Body of pancreas (tissue), 4 donors: ENCODE measurements around the gene IL1RAPL1. TPM values are rescaled to one million over a fixed set of nuclear protein-coding genes. Genes with fewer than 3 reads are reported as not detected.

Experiments used
- ATAC-seq: fragments of 150-250 bp; one replicate; pipeline ENCODE4 v1.9.1; 2016
- DNase-seq, 4 donors: peaks; one replicate each; pipeline ENCODE4 v3.0.0-alpha.2; 2019
- H3K27ac ChIP-seq, 4 donors: fragments of 200-600 bp; sonication (generic); 1 replicate in 3 of 4; 2 replicates in 1 of 4; pipeline versions ENCODE4 v1.5.1 to v1.6.1; 2016 to 2019; ENCODE audit warnings: mild to moderate bottlenecking in 1 of 4, mixed read lengths in 1 of 4, moderate library complexity in 1 of 4
- H3K27me3 ChIP-seq, 2 donors: fragments of 200-600 bp; sonication (generic); one replicate each; pipeline ENCODE4 v1.6.0; 2016; ENCODE audit warnings: mild to moderate bottlenecking in 1 of 2
- H3K36me3 ChIP-seq, 2 donors: fragments of 200-600 bp; sonication (generic); replicated peaks in 1 of 2; 2 replicates each; pipeline ENCODE4 v1.5.1; 2016; ENCODE audit warnings: low read depth in 2 of 2; ENCODE audit not compliant: insufficient read depth in 1 of 2
- H3K4me1 ChIP-seq: fragments of 200-600 bp; sonication (generic); one replicate; pipeline ENCODE4 v1.6.0; 2016
- H3K4me3 ChIP-seq, 2 donors: fragments of 200-600 bp; sonication (generic); 1 replicate in 1 of 2; 2 replicates in 1 of 2; pipeline ENCODE4 v1.5.1; 2016 to 2019
- H3K9me3 ChIP-seq, 3 donors: fragments of 200-600 bp; sonication (generic); 1 replicate in 2 of 3; 2 replicates in 1 of 3; pipeline ENCODE4 v1.5.1; 2016
- CTCF ChIP-seq, 7 experiments: fragments of 450-650 bp in 4 of 7; fragments of 200-600 bp in 3 of 7; sonication (generic) in 3 of 7; IDR thresholded peaks; one replicate each; pipeline ENCODE4 v1.5.1; 2016 to 2019; ENCODE audit warnings: antibody characterized with exemption in 7 of 7
- POLR2A ChIP-seq, 3 donors: fragments of 450-650 bp; IDR thresholded peaks; one replicate each; pipeline ENCODE4 v1.6.1; 2016; ENCODE audit warnings: antibody characterized with exemption in 3 of 3, mild to moderate bottlenecking in 2 of 3
- WGBS, 2 donors: methylation state at CpG; one replicate each; pipeline ENCODE4 v1.1.5; 2017; 5-methylcytosine and 5-hydroxymethylcytosine counted together
- intact Hi-C: fragments of 100-400 bp; cut with DNase I; formaldehyde crosslinking; loops from one replicate; pipeline ENCODE4 v1.15.1; 2023
- total RNA-seq, 2 donors: library from RNA; depleted of rRNA; stranded (reverse); fragments of >200 nt; gene quantifications; one replicate each; pipeline ENCODE4 v1.1.0, GENCODE V29; 2016

Gene IL1RAPL1
- total RNA-seq, 2 donors from 2014 or later: 0.26 TPM; not detected in 1

GRCh38 chrX:29870608-29871007 lies 1283.4 kb downstream of the IL1RAPL1 start:
- intact Hi-C loops: no loop called here
- Histone ChIP-seq H3K9me3 (no peaks in the 10 kb centered on the region), H3K27me3 (no peaks in the 10 kb centered on the region), H3K27ac (no peak overlapping the region), H3K36me3 (no peaks in the 10 kb centered on the region), H3K4me3 (no peak overlapping the region), H3K4me1 (no peaks in the 10 kb centered on the region)
- ATAC-seq (no peak), DNase-seq (no peak)
- 53 to 61% methylated on average over 3 of the region's 3 CpGs for WGBS, 2 donors
- TF ChIP-seq POLR2A (IDR thresholded peaks at IDR 0.05): no peak
- no peak for TF ChIP-seq CTCF (IDR thresholded peaks at IDR 0.05)

- no peaks in the 10 kb centered on the region for H3K36me3 ChIP-seq
Observed at GRCh38 chrX:29872831-29873230, 1285.6 kb downstream of the IL1RAPL1 start.

GRCh38 chrX:29876733-29877132 lies 1289.5 kb downstream of the IL1RAPL1 start:
- Histone ChIP-seq H3K9me3 (no peaks in the 10 kb centered on the region), H3K36me3 (no peaks in the 10 kb centered on the region), H3K27me3 (no peaks in the 10 kb centered on the region), H3K4me1 (no peaks in the 10 kb centered on the region), H3K4me3 (no peak overlapping the region), H3K27ac (no peak overlapping the region)
- no peak for DNase-seq
- 43 to 57% methylated on average over 4 of the region's 4 CpGs for WGBS, 2 donors
- TF ChIP-seq CTCF (IDR thresholded peaks at IDR 0.05) (no peak), POLR2A (IDR thresholded peaks at IDR 0.05) (no peak)
- ATAC-seq: no peak
- intact Hi-C loops: no loop called here

More at GRCh38 chrX:29872831-29873230, 1285.6 kb downstream of the IL1RAPL1 start:
- TF ChIP-seq CTCF (IDR thresholded peaks at IDR 0.05) (no peak), POLR2A (IDR thresholded peaks at IDR 0.05) (no peak)
- Histone ChIP-seq H3K9me3 (no peaks in the 10 kb centered on the region), H3K4me3 (no peak overlapping the region), H3K27ac (no peak overlapping the region), H3K4me1 (no peaks in the 10 kb centered on the region), H3K27me3 (no peaks in the 10 kb centered on the region)
- ATAC-seq (no peak), DNase-seq (no peak)
- 65 to 88% methylated on average over 2 of the region's 2 CpGs for WGBS, 2 donors
- intact Hi-C loops: no loop called here

GRCh38 chrX:29880977-29881376 lies 1293.7 kb downstream of the IL1RAPL1 start:
- DNase-seq (no peak), ATAC-seq (no peak)
- 49 to 68% methylated on average over 3 of the region's 3 CpGs for WGBS, 2 donors
- Histone ChIP-seq H3K27me3 (no peaks in the 10 kb centered on the region), H3K9me3 (no peaks in the 10 kb centered on the region), H3K4me1 (no peaks in the 10 kb centered on the region), H3K27ac (no peak overlapping the region), H3K36me3 (no peaks in the 10 kb centered on the region), H3K4me3 (no peak overlapping the region)
- intact Hi-C loops: no loop called here
- TF ChIP-seq POLR2A (IDR thresholded peaks at IDR 0.05) (no peak), CTCF (IDR thresholded peaks at IDR 0.05) (no peak)

- intact Hi-C loops: no loop called here
- H3K27ac ChIP-seq: no peak overlapping the region
- no peaks in the 10 kb centered on the region for H3K27me3 ChIP-seq
- H3K4me1 ChIP-seq: no peaks in the 10 kb centered on the region
- H3K9me3 ChIP-seq: no peaks in the 10 kb centered on the region
- TF ChIP-seq POLR2A (IDR thresholded peaks at IDR 0.05): no peak
- no peak for TF ChIP-seq CTCF (IDR thresholded peaks at IDR 0.05)
- no peak overlapping the region for H3K4me3 ChIP-seq
- 65 to 71% methylated on average over 2 of the region's 2 CpGs for WGBS, 2 donors
- ATAC-seq: no peak
- H3K36me3 ChIP-seq: no peaks in the 10 kb centered on the region
- no peak for DNase-seq
Observed at GRCh38 chrX:29890004-29890403, 1302.8 kb downstream of the IL1RAPL1 start.
